Activated naive CD4-positive, alpha-beta T cell treated with Interleukin-2 at 50 U/mL for 16 hours (primary cell): Measurements from ENCODE around the gene SULF2.

ENCODE experiments used
- DNase-seq: peaks from one replicate; pipeline ENCODE4 v3.0.0-alpha.2; 2020

SULF2 gene

GRCh38 chr20:47735412-47736400 lies 49.6 kb downstream of the SULF2 start:
- no peak for DNase-seq

- DNase-seq, result no peak
These were observed 50.4 kb downstream of the SULF2 start for GRCh38 chr20:47734870-47735269.

- no peak for DNase-seq
These were observed 51.4 kb downstream of the SULF2 start for GRCh38 chr20:47733892-47734291.

- DNase-seq, result no peak
These were observed 54.5 kb downstream of the SULF2 start for GRCh38 chr20:47730744-47731143.

GRCh38 chr20:47729472-47729871 lies 55.8 kb downstream of the SULF2 start:
- no peak for DNase-seq

GRCh38 chr20:47727909-47728361 lies 57.3 kb downstream of the SULF2 start:
- DNase-seq, result no peak

GRCh38 chr20:47727170-47727880 lies 58.0 kb downstream of the SULF2 start:
- peak; percentile 66 for DNase-seq

GRCh38 chr20:47726632-47727031 lies 58.6 kb downstream of the SULF2 start:
- no peak for DNase-seq

- peak; percentile 79 for DNase-seq
These were observed 59.9 kb downstream of the SULF2 start for GRCh38 chr20:47725248-47725973.

- no peak for DNase-seq
These were observed 60.4 kb downstream of the SULF2 start for GRCh38 chr20:47724910-47725247.

GRCh38 chr20:47724396-47724795 lies 60.9 kb downstream of the SULF2 start:
- no peak for DNase-seq

GRCh38 chr20:47723322-47723721 lies 62.0 kb downstream of the SULF2 start:
- no peak for DNase-seq

GRCh38 chr20:47720636-47721427 lies 64.4 kb downstream of the SULF2 start:
- DNase-seq, result no peak

- DNase-seq, result no peak
These were observed 65.7 kb downstream of the SULF2 start for GRCh38 chr20:47719625-47720024.

- DNase-seq, result no peak
These were observed 66.1 kb downstream of the SULF2 start for GRCh38 chr20:47719211-47719610.

- DNase-seq, result no peak
These were observed 66.9 kb downstream of the SULF2 start for GRCh38 chr20:47718398-47718797.

- no peak for DNase-seq
These were observed 67.9 kb downstream of the SULF2 start for GRCh38 chr20:47717421-47717820.

- DNase-seq, result no peak
These were observed 71.3 kb downstream of the SULF2 start for GRCh38 chr20:47713878-47714450.

GRCh38 chr20:47713163-47713562 lies 72.1 kb downstream of the SULF2 start:
- DNase-seq, result no peak

GRCh38 chr20:47711046-47711752 lies 74.1 kb downstream of the SULF2 start:
- DNase-seq, result no peak

- no peak for DNase-seq
These were observed 74.6 kb downstream of the SULF2 start for GRCh38 chr20:47710665-47711045.
